ENCODE results near the gene RIC8A.

Gene RIC8A

DNA sequence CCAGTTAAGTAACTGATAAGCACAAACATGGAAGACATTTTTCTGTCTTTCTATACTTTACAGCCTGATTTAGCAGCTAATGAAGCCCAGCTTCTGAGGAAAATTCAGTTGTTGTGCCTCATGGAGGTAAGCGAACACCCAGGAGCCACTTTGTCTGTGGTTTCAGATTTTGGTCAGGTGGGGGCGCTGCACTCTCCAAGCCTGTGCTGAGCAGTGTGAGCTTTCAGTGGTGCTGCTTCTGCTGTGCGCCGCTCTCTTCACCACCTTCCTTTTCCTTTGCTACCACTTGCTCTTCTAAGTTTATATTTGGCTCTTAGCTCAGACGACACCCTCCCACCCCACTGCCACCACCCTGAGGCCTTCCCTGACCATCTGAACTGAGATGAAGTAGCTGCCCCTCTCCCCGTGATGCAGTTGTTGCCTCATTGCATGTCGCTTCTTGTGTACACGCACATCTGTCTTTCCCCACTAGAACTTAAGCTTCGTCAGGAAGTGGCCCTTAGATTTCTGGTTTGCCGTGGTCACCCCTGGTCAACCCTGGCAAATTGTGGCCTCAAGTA is 43.3 kb downstream of the RIC8A start:
- DNase-seq: peak; percentile 74

DNA sequence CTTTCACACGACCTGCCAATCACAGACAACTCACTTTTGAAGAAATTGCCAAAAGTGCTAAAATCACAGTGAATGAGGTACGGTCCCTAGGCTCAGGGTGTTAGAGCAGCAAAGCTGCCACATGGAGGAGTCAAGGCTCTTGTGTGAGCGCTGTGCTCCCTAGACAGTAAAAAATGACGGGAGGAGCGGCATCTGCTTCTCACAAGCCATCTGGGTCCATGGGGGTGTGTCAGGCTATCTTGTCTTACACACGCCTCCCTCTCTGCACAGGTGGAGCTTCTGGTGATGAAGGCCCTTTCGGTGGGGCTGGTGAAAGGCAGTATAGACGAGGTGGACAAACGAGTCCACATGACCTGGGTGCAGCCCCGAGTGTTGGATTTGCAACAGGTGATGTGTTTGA is 44.0 kb downstream of the RIC8A start:
- no peak for DNase-seq

DNA sequence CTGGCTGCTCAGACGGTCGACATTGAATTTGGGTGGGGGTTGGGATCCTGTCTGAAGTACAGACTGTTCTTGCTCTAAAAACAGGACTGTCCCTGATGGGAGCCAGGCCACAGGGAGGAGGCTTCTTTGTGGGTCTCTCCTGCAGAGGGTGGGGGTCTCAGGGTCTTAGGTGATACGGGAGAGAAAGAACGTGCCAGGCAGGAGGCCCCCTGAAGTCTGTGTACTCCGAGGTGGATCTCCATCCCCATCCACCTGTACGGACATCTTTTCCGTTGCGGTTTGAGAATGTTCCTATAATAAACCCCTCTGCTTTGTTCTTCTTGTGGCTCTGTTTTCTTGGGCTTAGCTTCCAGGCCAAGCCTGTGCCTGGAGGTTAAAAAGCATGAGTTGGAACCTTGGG is 45.2 kb downstream of the RIC8A start:
- no peak for DNase-seq

DNA sequence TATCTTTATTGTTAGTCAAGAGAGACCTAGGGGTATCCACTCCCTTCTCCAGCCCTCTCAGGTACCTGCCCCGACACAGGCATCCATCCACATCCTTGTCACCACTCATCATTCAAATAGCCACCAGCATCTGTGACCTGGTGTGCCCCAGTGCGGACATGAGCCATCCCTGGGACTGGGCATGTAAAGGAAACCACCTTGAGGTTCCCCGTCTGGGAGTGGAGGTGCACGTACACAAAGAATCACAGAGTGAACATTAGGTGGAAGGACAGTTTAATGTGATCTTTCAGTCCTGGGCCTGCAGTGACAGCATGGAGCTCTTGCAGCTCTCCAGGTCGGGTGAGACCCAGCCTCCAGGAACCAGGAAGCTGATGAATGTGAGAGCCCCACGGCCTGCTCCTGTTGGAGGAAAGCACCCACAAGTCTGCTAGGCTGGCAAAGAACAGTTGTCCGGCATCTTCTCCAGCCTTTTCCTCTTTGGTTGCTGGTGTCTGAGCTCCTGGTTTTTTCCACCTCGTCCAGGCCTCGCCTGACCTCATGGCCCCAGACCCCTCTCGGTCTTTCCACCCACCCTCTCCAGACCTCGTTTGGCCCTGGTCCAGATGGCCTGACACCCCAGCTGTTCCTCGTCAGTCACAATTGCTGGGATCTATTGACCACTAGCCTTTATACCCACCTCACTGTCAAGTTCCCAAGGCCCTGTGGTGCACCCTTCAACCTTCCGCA is 45.8 kb downstream of the RIC8A start:
- no peak for DNase-seq

DNA sequence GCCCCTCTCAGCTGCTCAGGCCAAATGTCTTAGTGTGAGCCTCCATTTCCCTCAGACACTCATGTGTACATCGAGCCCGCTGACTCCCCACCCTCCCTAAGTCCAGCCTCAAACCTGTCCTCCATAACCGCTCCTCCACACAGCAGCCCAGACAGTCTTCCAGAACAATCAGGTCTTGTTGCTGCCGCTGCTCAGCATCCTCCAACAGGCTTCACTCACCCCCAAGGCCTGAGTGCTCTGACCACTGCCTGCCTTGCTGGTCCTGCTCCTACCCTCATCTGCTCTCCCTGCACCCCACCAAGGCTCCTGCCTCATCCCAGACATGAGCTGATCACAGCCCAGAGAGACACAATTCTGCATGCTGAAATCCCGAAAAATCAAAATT is 46.4 kb downstream of the RIC8A start:
- DNase-seq: no peak

DNA sequence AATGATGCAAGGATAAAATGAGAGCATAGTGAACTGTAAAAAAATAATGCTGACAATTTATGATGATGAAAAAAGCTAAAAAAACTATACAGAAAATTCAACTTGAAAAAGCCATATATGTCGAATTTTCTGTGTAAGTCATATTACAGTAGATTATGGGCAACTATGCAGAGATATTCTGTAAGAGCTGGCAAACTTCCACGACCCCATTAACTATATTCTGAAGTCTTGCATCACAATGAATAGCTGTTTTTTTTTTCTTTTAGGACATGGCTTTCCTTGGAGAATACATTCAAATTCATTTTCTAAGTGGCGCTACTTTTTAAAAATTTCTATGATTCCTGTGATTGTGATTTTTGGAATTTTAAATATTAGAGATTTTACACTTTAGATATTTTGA is 47.7 kb downstream of the RIC8A start:
- DNase-seq: peak; percentile 60

DNA sequence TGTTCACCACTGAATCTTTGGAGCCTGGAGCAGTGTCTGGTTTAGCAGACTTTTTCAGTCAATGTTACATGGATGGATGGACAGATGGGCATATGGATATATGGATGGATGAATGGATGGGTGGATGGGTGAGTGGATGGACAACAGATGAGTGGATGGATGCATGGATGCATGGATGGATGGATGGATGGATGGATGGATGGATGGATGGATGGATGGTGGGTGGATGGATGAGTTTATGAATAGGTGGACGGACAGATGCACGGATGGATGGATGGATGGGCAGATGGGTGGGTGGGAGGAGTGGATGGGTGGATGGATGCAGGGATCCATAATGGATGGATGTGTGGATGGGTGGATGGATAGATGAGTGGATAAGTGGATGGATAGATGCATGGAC is 48.3 kb downstream of the RIC8A start:
- no peak for DNase-seq

DNA sequence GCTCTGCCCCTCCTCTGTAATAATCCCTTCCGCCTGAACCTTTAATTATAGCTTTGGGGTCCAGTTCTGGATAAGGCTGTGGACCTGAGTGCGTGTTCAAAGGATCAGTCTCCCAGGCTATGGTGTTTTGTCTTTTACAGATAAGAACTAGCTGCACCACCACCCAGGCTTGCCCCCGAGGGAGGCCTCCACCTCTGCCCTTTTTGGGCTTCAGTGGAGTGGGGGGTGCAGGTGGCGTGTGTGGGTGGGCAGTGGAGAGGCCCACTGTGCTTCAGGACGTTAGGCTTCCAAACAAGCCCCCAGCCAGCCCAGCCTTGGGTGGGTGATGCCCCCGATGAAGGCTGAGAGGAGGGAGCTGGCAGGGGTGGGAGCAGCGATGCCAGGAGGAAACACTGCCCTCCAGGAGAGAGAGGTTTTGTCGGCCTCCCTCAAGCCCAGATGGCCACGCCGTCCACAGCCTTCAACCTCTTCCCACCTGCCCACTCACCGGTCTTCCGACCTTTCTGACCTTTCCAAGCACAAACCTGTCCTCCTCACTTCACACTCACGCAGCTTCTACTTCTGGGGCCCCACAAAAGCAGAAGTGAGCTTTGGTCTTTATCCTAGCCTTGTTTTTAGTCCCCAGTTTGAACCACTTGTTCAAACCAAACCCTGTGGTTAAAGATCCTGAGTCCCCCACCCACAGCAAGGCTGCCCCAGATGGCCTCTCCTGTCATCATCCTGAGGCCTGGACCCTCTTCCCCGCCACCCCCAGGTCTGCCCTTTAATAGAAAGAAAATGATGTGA is 49.6 kb downstream of the RIC8A start:
- peak; percentile 44 for DNase-seq

DNA sequence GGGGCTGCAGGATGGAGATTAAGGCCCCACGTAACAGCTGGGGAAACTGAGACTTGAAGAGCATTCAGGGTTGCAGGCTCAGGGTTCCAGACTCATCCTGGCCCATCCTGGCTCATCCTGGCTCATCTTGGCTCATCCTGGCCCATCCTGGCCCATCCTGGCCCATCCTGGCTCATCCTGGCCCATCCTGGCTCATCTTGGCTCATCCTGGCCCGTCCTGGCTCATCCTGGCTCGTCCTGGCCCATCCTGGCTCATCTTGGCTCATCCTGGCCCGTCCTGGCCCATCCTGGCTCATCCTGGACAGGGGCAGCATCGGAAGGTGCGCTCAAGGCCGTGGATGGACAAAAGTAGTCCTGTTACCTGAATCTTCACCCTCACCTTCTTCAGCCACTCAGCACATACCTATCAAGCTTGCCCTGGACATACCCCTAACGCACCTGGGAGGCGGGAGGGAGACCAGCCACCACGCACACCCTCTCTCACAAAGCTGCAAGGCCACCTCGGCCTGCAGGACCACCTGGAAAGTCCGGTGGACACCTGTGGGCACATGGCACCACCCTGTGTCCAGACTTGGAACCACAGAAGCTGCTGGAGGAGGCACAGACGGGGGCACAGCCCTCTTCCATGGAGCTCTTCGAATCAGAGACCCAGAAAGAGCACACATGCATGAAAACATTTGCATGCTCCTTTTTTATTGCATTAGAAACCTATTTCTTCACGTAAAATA is 50.4 kb downstream of the RIC8A start:
- DNase-seq: peak; percentile 33

DNA sequence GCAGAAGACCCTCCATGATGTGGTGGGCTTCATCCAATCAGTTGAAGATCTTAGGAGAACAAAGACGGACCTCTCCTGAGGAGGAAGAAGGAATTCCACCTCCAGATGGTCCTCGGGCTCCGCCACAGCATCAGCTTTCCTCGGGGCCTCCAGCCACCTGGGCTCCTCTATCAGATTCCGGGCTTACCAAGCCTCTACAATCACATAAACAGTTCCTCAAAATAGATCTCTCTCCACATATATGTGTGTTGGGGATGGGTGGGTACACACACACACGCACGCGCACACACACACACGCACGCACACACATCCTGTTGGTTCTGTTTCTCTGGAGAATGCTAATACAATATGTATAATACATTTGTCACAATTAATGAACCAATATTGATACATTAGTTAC is 51.9 kb downstream of the RIC8A start:
- no peak for DNase-seq

DNA sequence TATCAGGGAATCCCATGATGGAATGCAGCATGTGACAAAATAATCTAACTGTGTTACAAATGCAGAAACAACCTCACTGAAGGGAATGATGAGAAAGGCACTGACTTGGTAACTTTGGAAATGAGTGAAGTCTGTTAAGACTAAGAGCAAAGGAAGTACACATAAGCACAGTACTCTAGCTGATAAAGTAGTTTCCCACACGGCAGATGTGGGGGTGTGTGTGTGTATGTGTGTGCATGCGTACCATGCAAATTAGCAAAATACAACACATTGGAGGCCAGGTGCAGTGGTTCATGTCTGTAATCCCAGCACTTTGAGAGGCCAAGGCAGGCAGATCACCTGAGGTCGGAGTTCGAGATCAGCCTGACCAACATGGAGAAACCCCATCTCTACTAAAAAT is 54.1 kb downstream of the RIC8A start:
- no peak for DNase-seq

Measured in hematopoietic multipotent progenitor cell treated with erythropoietin and hydrocortisone succinate and interleukin-3 and kit ligand, for 6 days (in vitro differentiated cells).